GM19467 (cell line): Measurements from ENCODE around the gene P2RY8.

ENCODE experiments used
- ATAC-seq: cut with Tn5 transposase; IDR thresholded peaks from one replicate; pipeline ENCODE4 v1.9.1; 2021; ENCODE audit warnings: mild to moderate bottlenecking, moderate library complexity; ENCODE audit not compliant: unreplicated experiment

The P2RY8 gene

DNA sequence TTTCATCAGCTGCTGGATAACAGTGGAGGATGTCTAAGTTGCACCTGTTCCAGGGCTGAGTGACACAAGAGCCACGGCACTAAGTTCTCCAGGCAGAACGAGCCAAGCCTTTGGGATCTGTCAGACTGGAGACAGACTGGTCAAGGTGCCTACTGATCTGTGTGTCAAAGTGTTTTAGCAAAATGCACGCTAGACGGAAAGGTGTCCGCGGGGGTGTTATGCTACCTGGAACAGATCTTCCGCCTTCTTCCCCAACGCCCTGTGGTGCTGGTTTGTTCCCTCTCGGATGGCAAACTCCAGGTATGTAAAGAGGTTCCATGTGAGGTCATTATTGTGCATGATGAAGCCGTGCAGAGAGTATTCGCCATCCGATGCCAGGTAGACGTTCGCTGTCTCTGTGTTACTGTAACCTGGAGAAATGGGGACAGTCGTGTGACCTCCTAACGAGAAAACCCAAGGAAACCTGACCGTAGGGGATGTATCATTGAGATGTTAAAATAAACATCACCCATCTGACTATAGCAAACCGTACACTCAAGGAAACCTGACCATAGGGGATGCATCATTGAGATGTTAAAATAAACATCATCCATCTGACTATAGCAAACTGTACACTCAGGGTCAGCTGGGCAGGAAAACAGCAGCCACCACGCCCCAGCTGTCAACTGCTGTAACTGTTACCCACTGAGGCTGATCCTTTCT is 115.4 kb downstream of the P2RY8 start:
- no peak for ATAC-seq

DNA sequence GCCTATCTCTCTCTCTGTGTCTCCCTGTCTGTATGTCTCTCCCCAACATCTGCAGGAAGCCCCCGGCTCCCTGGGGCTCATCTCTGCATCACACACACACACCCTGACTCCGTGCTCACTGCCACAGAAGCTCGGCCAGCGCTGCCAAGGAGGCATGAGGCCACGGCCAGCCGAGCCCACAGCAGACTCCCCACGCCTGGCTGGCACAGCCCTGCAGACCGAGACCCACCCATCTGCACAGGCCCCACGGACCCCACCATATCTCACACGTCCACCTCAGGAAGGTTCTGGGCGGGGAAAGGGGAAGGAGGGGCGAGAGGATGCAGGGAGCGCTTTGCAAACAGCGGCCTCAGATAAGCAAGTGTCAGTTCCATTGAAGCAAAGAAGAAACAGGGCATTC is 116.6 kb downstream of the P2RY8 start:
- ATAC-seq, result no peak

DNA sequence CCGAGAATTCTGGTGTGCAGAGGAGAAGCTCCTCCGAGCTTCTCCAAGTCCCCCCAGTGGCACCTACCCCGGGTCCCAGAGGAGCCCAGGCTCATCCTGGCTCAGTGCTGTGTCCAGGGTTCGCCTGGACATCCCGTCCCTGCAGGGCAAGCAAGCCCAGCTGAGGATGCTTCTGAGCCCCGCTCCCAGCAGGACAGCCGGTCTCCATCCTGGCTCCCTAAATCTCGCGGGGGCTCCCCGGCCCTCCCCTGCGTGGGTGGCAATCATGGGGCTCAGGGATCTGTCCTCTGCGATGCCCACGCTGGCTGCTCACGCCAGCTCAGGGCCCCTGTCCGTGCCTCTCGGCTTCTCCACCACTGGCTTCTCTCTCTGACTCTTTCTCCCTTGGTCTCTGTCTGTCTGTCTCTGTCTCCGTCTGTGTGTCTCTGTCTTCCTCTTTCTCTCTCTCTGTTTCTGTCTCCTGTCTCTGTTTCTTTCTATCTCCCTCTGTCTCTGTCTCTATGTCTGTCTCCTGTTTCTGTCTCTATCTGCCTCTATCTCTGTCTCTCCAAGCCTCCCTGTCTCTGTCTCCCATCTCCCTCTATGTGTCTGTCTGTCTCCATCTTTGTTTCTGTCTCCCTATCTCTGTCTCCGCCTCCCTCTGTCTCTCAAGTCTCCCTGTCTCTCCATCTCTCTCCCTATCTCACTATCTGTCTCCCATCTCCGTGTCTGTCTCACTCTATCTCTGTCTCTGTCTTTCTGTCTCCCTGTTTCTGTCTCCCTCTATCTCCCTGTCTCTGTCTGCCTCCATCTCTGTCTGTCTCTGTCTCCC is 117.2 kb downstream of the P2RY8 start:
- no peak for ATAC-seq

DNA sequence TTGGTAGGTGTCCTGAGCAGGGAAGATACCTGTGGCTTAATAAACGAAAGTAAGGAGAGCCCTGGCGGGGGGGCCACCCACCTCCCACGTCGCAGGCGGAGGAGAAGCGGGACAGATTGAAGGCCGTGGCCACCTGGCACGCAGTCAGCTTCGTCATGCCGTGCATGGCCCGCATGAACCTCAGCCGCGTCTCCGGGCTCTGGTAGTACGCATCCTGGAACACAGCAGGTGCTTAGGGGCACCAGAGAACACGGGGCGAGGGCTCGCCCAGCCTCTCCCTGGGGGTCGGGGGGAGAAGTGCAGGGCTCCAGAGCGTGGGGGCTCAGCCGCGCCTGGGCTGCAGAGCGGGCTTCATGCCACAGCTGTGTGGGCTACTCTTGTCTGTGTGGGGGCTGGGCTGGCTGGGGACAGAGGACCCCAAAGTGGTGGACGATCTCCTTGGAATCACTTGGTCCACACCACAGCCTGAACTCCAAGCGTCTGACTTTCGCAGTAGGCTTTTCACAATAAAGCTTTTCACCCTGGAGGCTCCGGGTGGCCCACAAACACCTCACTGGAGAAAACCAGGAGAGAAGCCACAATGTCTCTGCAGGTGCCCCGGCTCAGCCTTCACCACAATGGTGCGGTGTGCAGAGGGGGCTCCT is 118.0 kb downstream of the P2RY8 start:
- ATAC-seq, result no peak

DNA sequence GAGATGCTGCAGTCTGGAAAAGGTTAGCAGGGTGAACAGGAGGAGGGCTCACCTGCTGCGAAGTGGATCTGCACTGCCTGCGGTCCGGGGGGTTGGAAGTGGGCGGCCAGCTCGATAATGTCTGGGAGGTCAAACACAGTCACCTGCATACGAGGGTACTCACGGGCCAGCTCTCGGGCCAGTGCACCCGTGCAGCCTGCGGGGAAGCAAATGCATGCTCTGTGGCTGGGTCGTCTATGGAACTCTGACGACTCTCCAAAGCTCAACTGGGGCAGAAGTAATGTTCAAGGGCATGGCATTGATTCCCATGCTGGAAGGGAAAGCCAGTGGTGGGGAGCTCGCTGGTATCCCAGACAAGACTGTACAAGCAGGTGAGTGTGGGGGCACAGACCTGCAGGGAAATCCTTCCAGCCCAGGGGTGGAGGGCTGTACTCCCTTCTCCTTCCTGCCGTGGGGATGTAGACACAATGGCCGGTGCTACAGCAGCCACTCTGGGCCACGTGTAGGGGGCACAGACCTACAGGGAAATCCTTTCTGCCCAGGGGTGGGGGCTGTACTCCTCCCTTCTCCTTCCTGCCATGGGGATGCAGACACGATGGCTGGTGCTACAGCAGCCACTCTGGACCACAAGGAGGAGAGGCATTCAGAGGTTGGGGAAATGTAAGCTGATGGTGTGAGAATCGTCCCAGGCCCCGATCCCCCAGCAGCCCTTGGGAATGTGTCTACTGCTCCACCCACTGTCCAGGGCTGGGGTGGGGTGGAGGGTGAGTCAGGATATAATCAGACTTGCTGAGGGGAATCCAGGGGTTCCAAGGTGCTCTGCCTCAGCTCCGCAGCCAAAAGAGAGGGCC is 118.8 kb downstream of the P2RY8 start:
- ATAC-seq, result no peak

DNA sequence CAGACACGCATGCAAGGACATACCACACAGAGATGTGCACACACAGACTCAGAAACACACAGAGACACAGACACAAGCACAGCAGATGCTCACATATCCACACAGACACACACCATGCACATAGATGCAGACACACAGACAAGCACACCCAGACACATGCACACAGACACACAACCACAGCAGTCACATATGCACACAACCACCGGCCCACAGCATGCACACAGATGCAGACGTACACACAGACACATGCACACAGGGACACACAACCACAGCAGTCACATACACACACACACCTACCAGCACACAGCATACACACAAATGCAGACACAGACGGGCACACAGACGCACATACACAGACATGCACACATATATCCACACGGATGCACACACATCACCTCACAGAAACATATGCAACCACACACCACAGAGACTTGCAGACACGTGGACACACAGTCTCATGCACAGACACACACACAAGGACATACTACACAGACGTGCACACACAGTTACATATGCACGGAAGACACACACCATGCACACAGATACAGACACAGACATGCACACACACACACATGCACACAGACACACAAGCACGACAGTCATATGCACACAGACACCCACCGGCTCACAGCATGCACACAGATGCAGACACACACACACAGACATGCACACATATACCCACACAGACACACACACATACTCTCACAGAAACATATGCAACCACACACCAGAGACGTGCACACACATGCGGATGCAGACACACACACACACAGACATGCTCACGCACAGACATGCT is 119.8 kb downstream of the P2RY8 start:
- no peak for ATAC-seq

DNA sequence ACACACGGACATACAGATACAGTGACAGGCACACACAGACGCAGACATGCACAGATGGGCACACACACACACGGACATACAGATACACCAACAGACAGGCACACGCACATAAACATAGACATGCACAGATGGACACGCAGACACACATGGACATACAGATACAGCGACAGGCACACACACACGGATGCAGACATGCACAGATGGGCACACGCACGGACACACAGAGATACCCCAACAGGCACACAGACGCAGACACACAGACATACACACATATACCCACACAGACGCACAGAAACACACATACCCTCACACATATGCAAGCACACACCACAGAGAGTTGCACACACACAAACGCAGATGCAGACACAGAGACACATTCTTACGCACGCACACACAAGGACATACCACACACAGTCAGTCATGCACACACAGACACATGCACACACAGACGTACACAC is 120.6 kb downstream of the P2RY8 start:
- ATAC-seq, result no peak
